Activated naive CD4-positive, alpha-beta T cell (primary cell): ENCODE data around the gene ITGA2.

Source experiments
- DNase-seq, 4 experiments: peaks; one replicate each; lab custom pipeline; 2025; lab: John Stamatoyannopoulos, UW

Gene ITGA2

GRCh38 chr5:53017794-53018391, 28.7 kb downstream of the ITGA2 start:
- DNase-seq = no peak

- no peak for DNase-seq
These were observed 30.2 kb downstream of the ITGA2 start for GRCh38 chr5:53019320-53019719.

- DNase-seq = no peak
These were observed 33.9 kb downstream of the ITGA2 start for GRCh38 chr5:53022930-53023511.

- DNase-seq = no peak
These were observed 34.8 kb downstream of the ITGA2 start for GRCh38 chr5:53023969-53024368.

- no peak for DNase-seq
These were observed 35.4 kb downstream of the ITGA2 start for GRCh38 chr5:53024535-53024934.

GRCh38 chr5:53025487-53025886, 36.3 kb downstream of the ITGA2 start:
- DNase-seq = no peak

GRCh38 chr5:53027913-53028312, 38.8 kb downstream of the ITGA2 start:
- DNase-seq = no peak

- no peak for DNase-seq
These were observed 40.5 kb downstream of the ITGA2 start for GRCh38 chr5:53029608-53030007.

GRCh38 chr5:53030893-53031292, 41.7 kb downstream of the ITGA2 start:
- no peak for DNase-seq

- DNase-seq = no peak
These were observed 42.5 kb downstream of the ITGA2 start for GRCh38 chr5:53031695-53032096.

- no peak for DNase-seq
These were observed 43.0 kb downstream of the ITGA2 start for GRCh38 chr5:53032188-53032587.

- DNase-seq = no peak
These were observed 45.7 kb downstream of the ITGA2 start for GRCh38 chr5:53034832-53035231.

GRCh38 chr5:53035868-53036381, 46.8 kb downstream of the ITGA2 start:
- no peak for DNase-seq

- DNase-seq = no peak
These were observed 48.1 kb downstream of the ITGA2 start for GRCh38 chr5:53037141-53037859.

GRCh38 chr5:53038196-53038847, 49.2 kb downstream of the ITGA2 start:
- DNase-seq = no peak

GRCh38 chr5:53039855-53040254, 50.7 kb downstream of the ITGA2 start:
- no peak for DNase-seq

- no peak for DNase-seq
These were observed 52.0 kb downstream of the ITGA2 start for GRCh38 chr5:53041071-53041692.

GRCh38 chr5:53041740-53042139, 52.6 kb downstream of the ITGA2 start:
- no peak for DNase-seq

- DNase-seq = no peak
These were observed 56.1 kb downstream of the ITGA2 start for GRCh38 chr5:53045263-53045662.

GRCh38 chr5:53048248-53048647, 59.1 kb downstream of the ITGA2 start:
- no peak for DNase-seq

GRCh38 chr5:53052499-53052898, 63.3 kb downstream of the ITGA2 start:
- DNase-seq = no peak

- no peak for DNase-seq
These were observed 64.2 kb downstream of the ITGA2 start for GRCh38 chr5:53053364-53053763.
